GM12878 (cell line): ENCODE measurements around the gene FAT4. TPM values are rescaled to one million over a fixed set of nuclear protein-coding genes. Genes with fewer than 3 reads are reported as not detected.

Source experiments
- ATAC-seq: fragments of 200-7000 bp; cut with Tn5 transposase; 3 replicates; pipeline ENCODE4 v1.9.1; 2020; ENCODE audit warnings: mild to moderate bottlenecking, moderate library complexity
- BruUV-seq: library from RNA; stranded (reverse); fragments of 400-500 nt; replicated peaks from 2 replicates; lab custom pipeline; 2021; lab: Mats Ljungman, UMichigan
- CTCF ChIA-PET: fragments of 300-600 bp; sonication (Branson Sonifier 250); formaldehyde crosslinking; extraction: SDS; loops from one replicate; lab custom pipeline; 2021; ENCODE audit warnings: inconsistent platforms; lab: Yijun Ruan, JAX
- POLR2A ChIA-PET: fragments of 350-600 bp; formaldehyde crosslinking; extraction: SDS; loops from one replicate; lab custom pipeline; 2021; ENCODE audit warnings: inconsistent platforms; lab: Charles Lee
- RAD21 ChIA-PET: fragments of 300-600 bp; sonication (Branson Sonifier 250); formaldehyde crosslinking; loops from one replicate; lab custom pipeline; 2023; ENCODE audit warnings: antibody characterized with exemption; ENCODE audit not compliant: unreplicated experiment; lab: Charles Lee
- SMC1A ChIA-PET: fragments of 300-600 bp; sonication (Branson Sonifier 250); formaldehyde crosslinking; loops from one replicate; lab custom pipeline; 2023; ENCODE audit not compliant: unreplicated experiment, uncharacterized antibody; lab: Charles Lee
- DNase-seq: peaks from one replicate; pipeline ENCODE4 v3.0.0-alpha.2; 2011; ENCODE audit warnings: low read depth, low spot score
- FAIRE-seq: peaks from 3 replicates; lab custom pipeline; 2011; peaks lifted over from hg19 to GRCh38; lab: Jason Lieb, UNC
- H2AFZ ChIP-seq: 2 replicates; pipeline ENCODE4 v1.6.0; 2011; ENCODE audit warnings: low read depth, low read length, control low read depth; ENCODE audit not compliant: control insufficient read depth
- H3K27ac ChIP-seq: 2 replicates; pipeline ENCODE4 v1.5.1; 2011; ENCODE audit warnings: control low read depth; ENCODE audit not compliant: control insufficient read depth, insufficient read depth
- H3K27me3 ChIP-seq, 2 experiments: replicated peaks in 1 of 2; 2 replicates each; pipeline versions ENCODE4 v1.6.0 to v1.6.1; 2011; ENCODE audit warnings: low read length in 1 of 2; ENCODE audit not compliant: control insufficient read depth in 2 of 2, insufficient read depth in 2 of 2
- H3K36me3 ChIP-seq, 2 experiments: 2 replicates each; pipeline ENCODE4 v1.5.1; 2011; ENCODE audit warnings: low read length in 1 of 2; ENCODE audit not compliant: control insufficient read depth in 2 of 2, insufficient read depth in 2 of 2
- H3K4me1 ChIP-seq: 2 replicates; pipeline ENCODE4 v1.6.1; 2011; ENCODE audit warnings: mild to moderate bottlenecking, low read length, moderate library complexity, mixed read lengths; ENCODE audit not compliant: control insufficient read depth, insufficient read depth
- H3K4me2 ChIP-seq: 2 replicates; pipeline ENCODE4 v1.6.0; 2011; ENCODE audit warnings: control low read depth; ENCODE audit not compliant: control insufficient read depth, insufficient read depth
- H3K4me3 ChIP-seq: fragments of 200-600 bp; sonication (generic); 2 replicates; pipeline ENCODE4 v1.5.1; 2016
- H3K79me2 ChIP-seq: 2 replicates; pipeline ENCODE4 v1.6.0; 2011; ENCODE audit warnings: low read length; ENCODE audit not compliant: control insufficient read depth, insufficient read depth
- H3K9ac ChIP-seq: 2 replicates; pipeline ENCODE4 v1.8.0; 2011; ENCODE audit warnings: low read length, control low read depth, mixed read lengths; ENCODE audit not compliant: control insufficient read depth, insufficient read depth
- H3K9me3 ChIP-seq: replicated peaks from 3 replicates; pipeline ENCODE4 v1.5.1; 2011; ENCODE audit warnings: mild to moderate bottlenecking, low read length; ENCODE audit not compliant: control insufficient read depth, insufficient read depth
- H4K20me1 ChIP-seq: 2 replicates; pipeline ENCODE4 v1.6.0; 2011; ENCODE audit not compliant: control insufficient read depth, insufficient read depth
- BACH1 ChIP-seq: fragments of 450-650 bp; IDR thresholded peaks from 2 replicates; pipeline ENCODE4 v1.6.1; 2017; ENCODE audit warnings: mild to moderate bottlenecking, borderline replicate concordance
- BHLHE40 ChIP-seq, 2 experiments: fragments of 450-650 bp in 1 of 2; IDR thresholded peaks; 2 replicates each; pipeline ENCODE4 v1.6.1; 2011 to 2017; ENCODE audit warnings: low read depth in 2 of 2, borderline replicate concordance in 1 of 2, improper control_type of control experiment in 1 of 2, low read length in 1 of 2, mild to moderate bottlenecking in 1 of 2
- CEBPB ChIP-seq, 2 experiments: fragments of 150-350 bp in 1 of 2; IDR thresholded peaks; 2 replicates each; pipeline ENCODE4 v1.6.1; 2012 to 2014; ENCODE audit warnings: low read depth in 2 of 2, low read length in 2 of 2, borderline replicate concordance in 1 of 2, inconsistent platforms in 1 of 2
- GABPA ChIP-seq: IDR thresholded peaks from 2 replicates; pipeline ENCODE4 v1.6.1; 2014; ENCODE audit warnings: antibody characterized with exemption, low read depth, mild to moderate bottlenecking, inconsistent platforms
- GATAD2B ChIP-seq: fragments of 450-650 bp; conservative IDR thresholded peaks from 2 replicates; pipeline ENCODE4 v1.6.1; 2017; ENCODE audit warnings: low read depth, mild to moderate bottlenecking, moderate library complexity
- HDAC2 ChIP-seq: fragments of 200-600 bp; sonication (generic); IDR thresholded peaks from 2 replicates; pipeline ENCODE4 v1.6.1; 2017
- MXI1 ChIP-seq: fragments of 150-350 bp; IDR thresholded peaks from 2 replicates; pipeline ENCODE4 v1.6.1; 2011; ENCODE audit warnings: low read depth, mild to moderate bottlenecking, inconsistent platforms, low read length, improper control_type of control experiment
- NFXL1 ChIP-seq: fragments of 450-650 bp; IDR thresholded peaks from 2 replicates; pipeline ENCODE4 v1.6.1; 2017; ENCODE audit warnings: antibody characterized with exemption, mild to moderate bottlenecking, borderline replicate concordance
- RBBP5 ChIP-seq: fragments of 200-600 bp; sonication (generic); conservative IDR thresholded peaks from 2 replicates; pipeline ENCODE4 v1.6.1; 2016
- RFX5 ChIP-seq: IDR thresholded peaks from 2 replicates; pipeline ENCODE4 v1.6.1; 2011; ENCODE audit warnings: low read depth, low read length, improper control_type of control experiment
- SMC3 ChIP-seq: IDR thresholded peaks from 2 replicates; pipeline ENCODE4 v1.6.1; 2011; ENCODE audit warnings: low read length, improper control_type of control experiment, borderline replicate concordance
- TCF3 ChIP-seq: IDR thresholded peaks from 2 replicates; pipeline ENCODE4 v1.6.1; 2012; ENCODE audit warnings: low read depth, mild to moderate bottlenecking, low read length, borderline replicate concordance; ENCODE audit not compliant: insufficient read depth
- TCF7 ChIP-seq: IDR thresholded peaks from 2 replicates; pipeline ENCODE4 v1.6.1; 2014; ENCODE audit warnings: antibody characterized with exemption, borderline replicate concordance
- ZNF24 ChIP-seq: fragments of 450-650 bp; IDR thresholded peaks from 2 replicates; pipeline ENCODE4 v1.6.1; 2017; ENCODE audit warnings: antibody characterized with exemption, mild to moderate bottlenecking
- ZNF622 ChIP-seq: fragments of 450-650 bp; IDR thresholded peaks from 2 replicates; pipeline ENCODE4 v1.6.1; 2017; ENCODE audit warnings: mild to moderate bottlenecking, inconsistent platforms
- ZSCAN29 ChIP-seq: fragments of 450-650 bp; IDR thresholded peaks from 2 replicates; pipeline ENCODE4 v1.6.1; 2017; ENCODE audit warnings: mild to moderate bottlenecking, moderate library complexity
- ZZZ3 ChIP-seq: IDR thresholded peaks from 2 replicates; pipeline ENCODE4 v1.6.1; 2011; ENCODE audit warnings: low read depth; ENCODE audit not compliant: control insufficient read depth, insufficient read length
- WGBS: methylation state at CpG from one replicate; pipeline ENCODE4 v1.1.6; 2016; ENCODE audit warnings: low lambda C conversion rate; ENCODE audit not compliant: insufficient replicate concordance, insufficient coverage; ENCODE audit errors: missing lambda C conversion rate; 5-methylcytosine and 5-hydroxymethylcytosine counted together
- in situ Hi-C: fragments of 300-500 bp; cut with MboI; formaldehyde crosslinking; loops from 9 replicates; pipeline ENCODE4 v1.14.3; 2018; ENCODE audit warnings: mixed read lengths
- intact Hi-C: fragments of 100-400 bp; cut with micrococcal nuclease; formaldehyde crosslinking; loops from one replicate; pipeline ENCODE4 v1.14.2; 2022; ENCODE audit not compliant: unreplicated experiment
- polyA plus RNA-seq, 11 experiments: library from polyadenylated mRNA; depleted of rRNA in 4 of 11; unstranded in 6 of 11; stranded (reverse) in 5 of 11; fragments of >200 nt; fragmentation: Nextera tagmentation in 4 of 11; fragmentation: Illumina TruSeq in 1 of 11; extraction: Ambion mirVana in 4 of 11; extraction: Trizol in 1 of 11; gene quantifications; 1 replicate in 1 of 11; 2 replicates in 10 of 11; pipeline versions ENCODE4 v1.2.1 to v1.2.3, GENCODE V29; 2011 to 2016; ENCODE audit warnings: inconsistent platforms in 2 of 11, missing spikeins in 2 of 11, low read depth in 1 of 11
- total RNA-seq, 4 experiments: library from RNA; depleted of rRNA in 3 of 4; stranded (reverse); fragments of >200 nt in 3 of 4; fragmentation: Illumina TruSeq in 1 of 4; extraction: Trizol in 1 of 4; gene quantifications; 2 replicates each; pipeline versions ENCODE4 v1.2.1 to v1.2.3, GENCODE V29; 2013 to 2021
- TF ChIP-seq, protein P1 (sequence below): IDR thresholded peaks from 2 replicates; pipeline ENCODE4 v1.6.1; 2011; ENCODE audit warnings: borderline replicate concordance, low read depth, mild to moderate bottlenecking, moderate library complexity, low read length; ENCODE audit not compliant: insufficient read depth, poor library complexity, severe bottlenecking
- TF ChIP-seq, protein P2 (sequence below): IDR thresholded peaks from 2 replicates; pipeline ENCODE4 v1.6.1; 2011; ENCODE audit warnings: low read depth, mild to moderate bottlenecking, low read length, moderate library complexity, borderline replicate concordance; ENCODE audit errors: extremely low read depth
- TF ChIP-seq, protein P3 (sequence below): fragments of 450-650 bp; IDR thresholded peaks from 2 replicates; pipeline ENCODE4 v1.6.1; 2017; ENCODE audit warnings: borderline replicate concordance

FAT4 gene
- total and polyA plus RNA-seq, 10 of the 15 experiments (the other 5 are each of a cell fraction or from before 2014, with no cell fraction given) = 0.03 TPM; not detected in 9

DNA sequence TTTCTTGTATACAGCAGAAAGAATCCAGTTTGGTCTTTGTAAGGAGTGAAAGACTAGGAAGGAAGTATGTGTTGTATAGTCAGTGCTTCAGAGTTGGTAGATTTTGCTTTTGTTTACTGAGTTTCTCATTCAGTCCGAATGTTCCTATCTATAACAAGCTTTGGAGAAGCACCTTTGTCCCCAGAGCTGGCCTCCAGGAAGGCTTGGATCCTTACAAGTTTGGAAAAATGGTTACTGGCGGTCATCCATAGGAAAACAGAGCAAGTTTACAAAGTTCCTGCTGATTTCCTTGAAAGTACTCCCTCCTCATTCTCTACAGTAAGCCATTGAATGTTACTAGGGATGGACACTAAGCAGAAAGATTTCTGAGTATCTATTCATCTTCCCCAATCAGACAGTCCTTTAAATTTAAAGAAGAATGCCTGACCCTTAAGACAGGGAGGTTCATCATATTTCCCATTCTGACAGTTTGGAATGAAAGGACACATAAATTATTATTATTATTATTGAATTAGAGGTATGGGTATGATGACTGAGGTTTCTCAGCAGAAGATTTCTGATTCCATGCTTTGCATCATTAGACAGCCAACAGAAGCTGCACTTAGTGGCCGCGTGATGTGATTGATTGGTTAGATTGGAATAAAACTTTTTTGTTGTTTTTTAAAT is 35.8 kb downstream of the FAT4 start (continued):
- TF ChIP-seq ZSCAN29 = no peak
- TF ChIP-seq RFX5 = no peak
- TF ChIP-seq NFXL1 = no peak
- no peak for TF ChIP-seq TCF7
- TF ChIP-seq, all 136 proteins: peak for 0

DNA sequence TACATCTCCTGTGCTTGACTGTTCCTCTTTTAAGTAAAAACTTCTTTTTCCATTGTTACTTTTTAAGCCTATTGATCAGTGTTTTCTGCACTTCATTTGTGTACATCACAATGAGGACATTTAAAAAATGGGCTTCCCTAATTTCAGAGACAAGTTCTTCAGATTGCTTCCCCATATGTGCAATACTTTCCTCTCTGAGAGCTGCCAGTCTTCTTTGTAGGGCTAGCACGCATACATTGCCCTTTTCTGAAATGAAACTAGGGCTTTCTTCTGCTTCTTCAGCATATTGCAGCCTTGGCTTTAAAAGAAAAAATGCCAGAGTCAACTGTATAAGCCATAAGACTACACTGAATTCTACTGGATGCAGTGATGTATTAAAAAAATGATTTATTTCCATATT is 37.8 kb downstream of the FAT4 start:
- Histone ChIP-seq H3K9ac (no peak overlapping the region), H3K4me3 (no peak overlapping the region), H3K4me1 (no peaks in the 10 kb centered on the region), H3K4me2 (no peak overlapping the region), H2AFZ (no peak overlapping the region), H3K27me3 (no peaks in the 10 kb centered on the region), H4K20me1 (no peaks in the 10 kb centered on the region), H3K36me3 (no peaks in the 10 kb centered on the region), H3K9me3 (no peaks in the 10 kb centered on the region), H3K79me2 (no peaks in the 10 kb centered on the region), H3K27ac (no peak overlapping the region)
- ChIA-PET SMC1A (no interaction called here), POLR2A (no interaction called here), CTCF (interaction anchor here (1.2 kb wide), 1 partner anchor 10 kb away, joined by 3 read pairs; no protein-coding TSS in a partner anchor), RAD21 (no interaction called here)
- no peak for FAIRE-seq
- no TSS peak for BruUV-seq
- TF ChIP-seq BHLHE40 (IDR thresholded peaks at IDR 0.05; ENCODE audit: borderline replicate concordance in 1 of 2, low read depth in 2 of 2, low read length in 1 of 2) (no peak), ZNF622 (no peak), MXI1 (no peak), GATAD2B (no peak), TCF3 (no peak), ZNF24 (no peak), CEBPB (IDR thresholded peaks at IDR 0.05; ENCODE audit: borderline replicate concordance in 1 of 2, low read depth in 2 of 2, low read length in 2 of 2) (no peak), ZZZ3 (no peak), BACH1 (no peak), SMC3 (no peak), RBBP5 (no peak), GABPA (no peak), HDAC2 (no peak)
- TF ChIP-seq, protein P1, sequence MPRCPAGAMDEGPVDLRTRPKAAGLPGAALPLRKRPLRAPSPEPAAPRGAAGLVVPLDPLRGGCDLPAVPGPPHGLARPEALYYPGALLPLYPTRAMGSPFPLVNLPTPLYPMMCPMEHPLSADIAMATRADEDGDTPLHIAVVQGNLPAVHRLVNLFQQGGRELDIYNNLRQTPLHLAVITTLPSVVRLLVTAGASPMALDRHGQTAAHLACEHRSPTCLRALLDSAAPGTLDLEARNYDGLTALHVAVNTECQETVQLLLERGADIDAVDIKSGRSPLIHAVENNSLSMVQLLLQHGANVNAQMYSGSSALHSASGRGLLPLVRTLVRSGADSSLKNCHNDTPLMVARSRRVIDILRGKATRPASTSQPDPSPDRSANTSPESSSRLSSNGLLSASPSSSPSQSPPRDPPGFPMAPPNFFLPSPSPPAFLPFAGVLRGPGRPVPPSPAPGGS = no peak
- TF ChIP-seq, protein P2, sequence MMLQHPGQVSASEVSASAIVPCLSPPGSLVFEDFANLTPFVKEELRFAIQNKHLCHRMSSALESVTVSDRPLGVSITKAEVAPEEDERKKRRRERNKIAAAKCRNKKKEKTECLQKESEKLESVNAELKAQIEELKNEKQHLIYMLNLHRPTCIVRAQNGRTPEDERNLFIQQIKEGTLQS = no peak
- TF ChIP-seq, protein P3, sequence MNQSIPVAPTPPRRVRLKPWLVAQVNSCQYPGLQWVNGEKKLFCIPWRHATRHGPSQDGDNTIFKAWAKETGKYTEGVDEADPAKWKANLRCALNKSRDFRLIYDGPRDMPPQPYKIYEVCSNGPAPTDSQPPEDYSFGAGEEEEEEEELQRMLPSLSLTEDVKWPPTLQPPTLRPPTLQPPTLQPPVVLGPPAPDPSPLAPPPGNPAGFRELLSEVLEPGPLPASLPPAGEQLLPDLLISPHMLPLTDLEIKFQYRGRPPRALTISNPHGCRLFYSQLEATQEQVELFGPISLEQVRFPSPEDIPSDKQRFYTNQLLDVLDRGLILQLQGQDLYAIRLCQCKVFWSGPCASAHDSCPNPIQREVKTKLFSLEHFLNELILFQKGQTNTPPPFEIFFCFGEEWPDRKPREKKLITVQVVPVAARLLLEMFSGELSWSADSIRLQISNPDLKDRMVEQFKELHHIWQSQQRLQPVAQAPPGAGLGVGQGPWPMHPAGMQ = no peak
- intact Hi-C loops = no loop called here
- WGBS = 50% methylated on average over 1 of the region's 1 CpG
- ATAC-seq = no peak
- no peak for DNase-seq
- in situ Hi-C loops = no loop called here
